Ovary (tissue), 3 donors: ENCODE data around the gene SLC35E4.
"Not testable (repeated sequence)": the region's sequence is repeated elsewhere in the genome, so short reads cannot be mapped to it uniquely, and the experiment has no call there.

Source experiments
- CTCF ChIP-seq, 3 donors: fragments of 450-650 bp in 2 of 3; fragments of 200-600 bp in 1 of 3; IDR thresholded peaks; one replicate each; pipeline versions ENCODE4 v1.5.1 to v1.8.0; 2016 to 2022; ENCODE audit warnings: antibody characterized with exemption in 3 of 3, mild to moderate bottlenecking in 1 of 3
- EP300 ChIP-seq: sonication (generic); formaldehyde crosslinking; IDR thresholded peaks from one replicate; pipeline ENCODE4 v1.6.1; 2017; ENCODE audit warnings: antibody characterized with exemption
- donor health status: DM: no; HTN: no; CAD: no.

- TF ChIP-seq EP300; CTCF (IDR thresholded peaks at IDR 0.05): not testable (repeated sequence)
These were observed 15.7 kb upstream of the SLC35E4 start for GRCh38 chr22:30619909-30620308.
